ENCODE results near the gene GCN1. TPM values are rescaled to one million over a fixed set of nuclear protein-coding genes. Genes with fewer than 3 reads are reported as not detected.

GCN1 gene
- total RNA-seq, 2 donors from 2014 or later, result 39.7 to 83.1 TPM

GRCh38 chr12:120091371-120092090 is 103.0 kb downstream of the GCN1 start:
- DNase-seq, result peak in 1 of 4 donors; percentile 20
- intact Hi-C loops (cut with DNase I), result no loop called here

GRCh38 chr12:120090626-120091295 is 103.8 kb downstream of the GCN1 start:
- no peak overlapping the region for H3K4me3 ChIP-seq
- intact Hi-C loops (cut with DNase I), result no loop called here

More at GRCh38 chr12:120091371-120092090, 103.0 kb downstream of the GCN1 start:
- Histone ChIP-seq H3K4me3 (no peak overlapping the region), H3K4me1 (peaks cover 10% of the 10 kb centered on the region), H3K27ac (no peak overlapping the region), H3K9me3 (no peaks in the 10 kb centered on the region), H3K27me3 (no peaks in the 10 kb centered on the region), H3K36me3 (replicated peaks in 1 of 2; ENCODE audit: insufficient read depth in 1 of 2, low read depth in 2 of 2) (peaks cover 0 to 4% of the 10 kb centered on the region in 2 donors)
- TF ChIP-seq POLR2A (IDR thresholded peaks at IDR 0.05) (no peak), CTCF (IDR thresholded peaks at IDR 0.05) (no peak)
- ATAC-seq, result no peak
- WGBS, 2 donors, result 81 to 85% methylated on average over 7 to 12 of the region's 12 CpGs

DNA sequence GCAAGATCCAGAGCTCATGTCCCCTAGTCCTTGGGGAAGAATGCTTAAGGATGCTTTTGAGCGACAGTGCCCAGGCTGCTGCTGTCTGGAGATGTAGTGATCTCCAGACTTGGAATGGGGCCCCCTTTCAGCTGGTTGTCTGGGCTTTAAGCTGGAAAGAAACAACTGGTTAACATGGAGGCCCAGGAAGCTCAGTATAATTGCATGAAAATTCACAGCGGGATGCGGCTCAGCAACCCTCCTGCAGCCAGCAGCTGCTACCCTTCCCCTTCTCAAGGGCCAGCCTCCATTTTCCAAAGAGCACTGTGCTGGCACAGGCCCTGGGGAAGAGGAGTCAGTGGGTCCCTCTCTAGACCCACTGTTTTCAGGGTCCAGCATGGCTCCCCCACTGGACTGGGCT is 104.3 kb downstream of the GCN1 start:
- no peaks in the 10 kb centered on the region for H3K27me3 ChIP-seq
- TF ChIP-seq CTCF (IDR thresholded peaks at IDR 0.05) (no peak), POLR2A (IDR thresholded peaks at IDR 0.05) (no peak)
- H3K36me3 ChIP-seq (replicated peaks in 1 of 2; ENCODE audit: insufficient read depth in 1 of 2, low read depth in 2 of 2), result peaks cover 0 to 3% of the 10 kb centered on the region in 2 donors
- no peak overlapping the region for H3K4me3 ChIP-seq
- intact Hi-C loops (cut with DNase I), result no loop called here
- ATAC-seq (no peak), DNase-seq (no peak)
- WGBS, 2 donors, result 88 to 100% methylated on average over 3 of the region's 3 CpGs
- H3K27ac ChIP-seq, result no peak overlapping the region
- peaks cover 13% of the 10 kb centered on the region for H3K4me1 ChIP-seq
- H3K9me3 ChIP-seq, result no peaks in the 10 kb centered on the region

More at GRCh38 chr12:120090626-120091295, 103.8 kb downstream of the GCN1 start:
- Histone ChIP-seq H3K36me3 (replicated peaks in 1 of 2; ENCODE audit: insufficient read depth in 1 of 2, low read depth in 2 of 2) (peaks cover 0 to 3% of the 10 kb centered on the region in 2 donors), H3K27ac (no peak overlapping the region), H3K27me3 (no peaks in the 10 kb centered on the region), H3K4me1 (peaks cover 13% of the 10 kb centered on the region), H3K9me3 (no peaks in the 10 kb centered on the region)
- ATAC-seq (no peak), DNase-seq (no peak)
- 89 to 95% methylated on average over 17 to 19 of the region's 19 CpGs for WGBS, 2 donors
- no peak for TF ChIP-seq CTCF (IDR thresholded peaks at IDR 0.05)
- no peak for TF ChIP-seq POLR2A (IDR thresholded peaks at IDR 0.05)

- no peak overlapping the region for H3K27ac ChIP-seq
- H3K27me3 ChIP-seq, result no peaks in the 10 kb centered on the region
- H3K9me3 ChIP-seq, result no peaks in the 10 kb centered on the region
- peaks cover 0 to 3% of the 10 kb centered on the region in 2 donors for H3K36me3 ChIP-seq (replicated peaks in 1 of 2; ENCODE audit: insufficient read depth in 1 of 2, low read depth in 2 of 2)
- no peak for ATAC-seq
- DNase-seq, result no peak
- TF ChIP-seq CTCF (IDR thresholded peaks at IDR 0.05) (no peak), POLR2A (IDR thresholded peaks at IDR 0.05) (no peak)
- H3K4me1 ChIP-seq, result peaks cover 13% of the 10 kb centered on the region
- no peak overlapping the region for H3K4me3 ChIP-seq
- 83 to 100% methylated on average over 2 of the region's 2 CpGs for WGBS, 2 donors
- intact Hi-C loops (cut with DNase I), result no loop called here
Measured at GRCh38 chr12:120089796-120090195, 104.7 kb downstream of the GCN1 start.

All from body of pancreas (tissue), 4 donors.